Epithelial cell of esophagus (primary cell): ENCODE results near the gene C6.

ENCODE experiments used
- DNase-seq: peaks from one replicate; pipeline ENCODE4 v3.0.0; 2010; ENCODE audit warnings: low read depth
- H3K4me3 ChIP-seq: 2 replicates; pipeline ENCODE4 v1.5.1; 2011; ENCODE audit warnings: mild to moderate bottlenecking, low read length, control low read depth
- CTCF ChIP-seq: IDR thresholded peaks from 2 replicates; pipeline ENCODE4 v1.5.1; 2011; ENCODE audit warnings: low read depth, mild to moderate bottlenecking, low read length, control low read depth, inconsistent platforms; ENCODE audit not compliant: insufficient read depth; ENCODE audit errors: missing control alignments

The C6 gene

DNA sequence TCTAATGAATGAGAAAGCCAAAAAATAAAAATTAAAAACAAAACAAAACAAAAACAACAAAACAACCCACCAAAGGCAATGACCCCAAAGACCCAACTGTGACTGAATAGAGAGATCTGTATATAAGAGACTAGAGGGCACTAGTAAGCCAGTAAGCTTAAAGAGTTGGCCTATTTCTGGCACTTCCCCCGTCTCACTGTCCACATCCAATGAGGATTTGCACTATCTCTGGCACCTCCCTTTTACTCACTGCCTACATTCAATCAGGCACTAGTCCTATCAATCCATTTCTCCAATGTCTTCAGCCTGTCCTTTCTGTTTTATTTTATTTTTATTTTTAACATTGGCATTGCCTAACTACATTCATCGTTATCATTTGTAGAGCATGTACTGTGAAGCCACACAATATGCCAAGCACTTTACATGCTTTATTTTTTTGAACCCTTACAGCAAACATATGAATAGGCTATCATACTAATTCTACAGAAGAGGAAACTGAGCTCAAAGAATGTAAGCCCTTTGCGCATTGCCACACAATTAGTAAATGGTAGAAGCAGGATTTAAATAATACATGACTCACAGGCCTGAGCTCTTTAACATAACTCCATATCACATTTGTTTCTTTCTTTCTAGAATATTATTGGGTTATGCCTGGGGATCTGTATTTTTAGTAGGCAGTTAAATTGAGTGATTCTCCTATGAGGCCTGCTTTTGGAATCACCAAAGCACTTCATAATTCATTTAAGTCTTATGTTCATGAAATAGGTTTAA, 70.0 kb downstream of the C6 start:
- TF ChIP-seq CTCF: no peak
- peak; percentile 9 for DNase-seq
- H3K4me3 ChIP-seq: no peak overlapping the region

DNA sequence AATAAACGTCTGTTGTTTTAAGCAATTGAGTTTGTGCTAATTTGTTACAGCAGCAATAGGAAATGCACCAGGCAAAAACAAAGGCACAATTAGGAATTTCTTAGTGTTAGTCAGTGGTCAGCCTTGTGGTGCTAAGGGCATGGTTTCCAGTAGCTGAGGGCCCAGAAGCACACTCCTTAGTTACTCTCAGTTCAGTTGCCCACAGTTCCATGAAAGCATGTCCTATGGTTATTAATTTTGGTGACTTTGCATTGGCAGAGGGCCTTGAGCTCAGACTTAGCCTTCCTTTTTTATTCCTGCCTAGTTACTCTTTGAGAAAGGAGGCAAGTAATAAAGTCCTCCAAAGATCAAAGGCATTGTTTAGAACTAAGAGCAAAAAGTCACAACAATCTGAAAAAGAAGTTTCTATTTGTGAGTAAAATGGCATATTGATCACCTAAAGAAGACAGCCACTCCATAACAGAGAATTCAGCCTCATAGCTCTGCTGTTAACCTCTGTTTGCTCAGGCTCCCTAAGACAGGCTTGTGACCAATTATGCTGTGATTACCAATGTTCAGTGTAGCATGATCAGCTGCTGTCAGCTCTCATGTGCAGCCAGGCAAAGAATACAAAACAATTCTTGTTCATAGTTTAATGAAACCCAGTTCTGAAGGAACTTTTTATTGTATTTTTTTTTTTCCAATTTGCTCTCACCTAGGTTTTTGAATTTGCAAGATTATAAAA, 85.2 kb downstream of the C6 start:
- DNase-seq: no peak
- H3K4me3 ChIP-seq: no peak overlapping the region
- no peak for TF ChIP-seq CTCF

- no peak for TF ChIP-seq CTCF
- DNase-seq: no peak
- no peak overlapping the region for H3K4me3 ChIP-seq
Measured at GRCh38 chr5:41122459-41122858, 90.9 kb downstream of the C6 start.

DNA sequence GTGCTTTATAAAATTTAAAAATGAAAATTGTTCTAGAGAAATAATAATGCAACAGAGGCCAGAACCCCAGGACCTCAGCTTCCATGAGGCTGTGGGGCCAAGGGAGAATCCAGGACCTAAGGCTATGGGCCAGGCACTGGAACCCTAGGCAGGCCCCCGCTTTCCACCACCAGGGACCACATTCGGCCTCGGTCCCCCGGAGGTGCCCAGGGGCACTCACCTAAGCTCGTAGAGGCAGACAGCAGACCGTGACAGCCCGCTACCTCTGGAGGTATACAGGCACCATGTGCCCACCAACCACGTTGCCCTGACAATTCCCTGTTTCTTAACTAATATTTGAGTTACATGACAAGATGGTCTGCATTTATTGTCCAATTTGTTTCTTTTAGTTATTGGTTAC, 92.7 kb downstream of the C6 start:
- H3K4me3 ChIP-seq: no peak overlapping the region
- TF ChIP-seq CTCF: no peak
- DNase-seq: no peak

DNA sequence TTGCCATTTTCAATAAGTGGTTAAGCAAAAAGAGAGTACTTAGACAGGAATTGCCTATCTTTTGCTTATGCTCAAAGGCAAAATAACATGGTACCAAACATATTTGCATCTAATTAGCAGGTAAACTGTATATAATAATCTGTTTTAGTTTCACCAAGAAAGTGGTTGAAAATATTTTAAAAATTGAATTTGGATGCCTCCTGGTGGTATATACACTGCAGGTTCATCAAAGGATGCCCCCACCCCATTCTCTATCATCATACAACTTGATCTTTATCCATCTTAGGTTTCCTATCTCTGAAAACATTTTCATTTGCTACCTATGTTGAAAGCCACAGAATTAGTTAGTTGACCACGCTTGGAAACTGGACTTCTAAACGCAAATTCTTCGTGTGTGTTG, 95.2 kb downstream of the C6 start:
- TF ChIP-seq CTCF: no peak
- no peak overlapping the region for H3K4me3 ChIP-seq
- no peak for DNase-seq

DNA sequence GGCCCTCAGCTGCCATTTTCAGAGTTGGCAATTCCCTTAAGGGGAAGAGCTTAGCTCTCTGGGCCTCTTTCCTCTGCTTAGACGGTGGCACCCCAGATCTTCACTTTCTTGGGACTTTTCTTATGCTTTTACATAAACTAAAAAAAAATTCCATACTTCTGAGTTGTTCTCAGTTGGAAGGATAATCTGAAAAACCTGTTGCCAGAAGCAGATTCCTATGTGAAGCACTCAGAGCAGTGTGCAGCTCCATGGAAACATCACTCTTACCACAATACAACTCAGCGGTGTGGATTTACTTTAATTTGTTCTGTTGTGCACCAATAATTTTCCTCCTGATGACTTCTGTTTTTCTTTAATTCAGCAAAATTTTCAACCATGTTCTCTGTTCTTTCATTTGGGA, 98.1 kb downstream of the C6 start:
- no peak for TF ChIP-seq CTCF

More for the DNA sequence above, 98.1 kb downstream of the C6 start:
- no peak overlapping the region for H3K4me3 ChIP-seq
- peak; percentile 29 for DNase-seq
